Stimulated activated CD4-positive, alpha-beta T cell treated with anti-CD3 and anti-CD28 coated beads, Interleukin-15, amount 100 ng/mL, for 1 hour (primary cell): Measurements from ENCODE around the gene MRNIP.
"Not testable (repeated sequence)": the region's sequence is repeated elsewhere in the genome, so short reads cannot be mapped to it uniquely, and the experiment has no call there.

Experiments
- DNase-seq, 2 donors: peaks; one replicate each; pipeline ENCODE4 v3.0.0-alpha.2; 2020; ENCODE audit warnings: low read depth in 1 of 2, low spot score in 1 of 2

Gene MRNIP

GRCh38 chr5:179872055-179872827 lies 13.6 kb upstream of the MRNIP start:
- DNase-seq = no peak

- DNase-seq = not testable (repeated sequence)
These were observed 12.9 kb upstream of the MRNIP start for GRCh38 chr5:179871533-179871932.

DNA sequence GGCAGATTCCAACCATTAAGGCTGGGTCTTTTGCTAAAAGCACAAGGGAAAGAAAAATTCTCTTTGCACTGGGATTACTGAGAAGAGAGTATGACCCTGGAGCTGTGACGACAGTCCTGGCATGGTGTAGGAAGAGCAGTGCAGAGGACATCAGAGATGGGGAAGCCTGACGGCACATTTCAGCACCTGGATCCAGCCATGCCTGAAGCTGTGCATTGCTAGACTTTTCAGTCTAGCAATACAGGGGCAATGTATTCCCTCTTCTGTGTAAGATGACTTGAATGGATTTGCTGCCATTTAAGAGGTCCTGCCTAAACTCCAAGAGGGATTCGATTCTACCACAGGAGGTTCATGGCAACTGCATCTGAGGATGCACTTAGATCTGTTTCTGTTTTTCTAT lies 12.3 kb upstream of the MRNIP start:
- DNase-seq = no peak

GRCh38 chr5:179870403-179870903 lies 11.8 kb upstream of the MRNIP start:
- peak in 1 of 2 donors; percentile 6 for DNase-seq

- DNase-seq = no peak
These were observed 11.2 kb upstream of the MRNIP start for GRCh38 chr5:179869641-179870402.

GRCh38 chr5:179869101-179869500 lies 10.5 kb upstream of the MRNIP start:
- DNase-seq = no peak

DNA sequence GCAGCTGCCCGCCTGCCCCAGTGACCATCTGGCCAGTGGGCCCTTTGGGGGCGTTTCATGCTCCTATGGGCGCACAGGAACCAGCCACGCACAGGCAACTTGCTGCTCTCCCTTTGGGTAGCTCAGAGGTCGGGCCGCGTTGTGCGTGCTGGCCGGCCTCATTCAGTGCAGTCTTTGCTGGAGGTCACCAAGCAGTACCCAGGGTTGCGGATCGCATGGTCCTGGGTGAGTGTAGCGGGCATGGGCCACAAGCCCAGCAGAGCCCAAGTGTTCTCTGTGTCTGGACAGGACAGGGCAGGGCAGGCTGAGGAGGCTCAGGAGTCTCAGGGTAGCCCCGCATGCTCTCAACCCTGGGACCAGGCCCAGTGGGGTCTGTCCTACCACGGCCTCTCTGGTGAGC lies 9.9 kb upstream of the MRNIP start:
- no peak for DNase-seq

GRCh38 chr5:179867476-179867875 lies 8.9 kb upstream of the MRNIP start:
- DNase-seq = no peak

GRCh38 chr5:179867079-179867465 lies 8.5 kb upstream of the MRNIP start:
- no peak for DNase-seq

- no peak for DNase-seq
These were observed 7.8 kb upstream of the MRNIP start for GRCh38 chr5:179866241-179867078.

GRCh38 chr5:179865491-179866240 lies 7.0 kb upstream of the MRNIP start:
- DNase-seq = no peak

GRCh38 chr5:179864686-179865085 lies 6.1 kb upstream of the MRNIP start:
- DNase-seq = no peak

- no peak for DNase-seq
These were observed 5.0 kb upstream of the MRNIP start for GRCh38 chr5:179863449-179864085.

GRCh38 chr5:179862891-179863290 lies 4.3 kb upstream of the MRNIP start:
- no peak for DNase-seq

DNA sequence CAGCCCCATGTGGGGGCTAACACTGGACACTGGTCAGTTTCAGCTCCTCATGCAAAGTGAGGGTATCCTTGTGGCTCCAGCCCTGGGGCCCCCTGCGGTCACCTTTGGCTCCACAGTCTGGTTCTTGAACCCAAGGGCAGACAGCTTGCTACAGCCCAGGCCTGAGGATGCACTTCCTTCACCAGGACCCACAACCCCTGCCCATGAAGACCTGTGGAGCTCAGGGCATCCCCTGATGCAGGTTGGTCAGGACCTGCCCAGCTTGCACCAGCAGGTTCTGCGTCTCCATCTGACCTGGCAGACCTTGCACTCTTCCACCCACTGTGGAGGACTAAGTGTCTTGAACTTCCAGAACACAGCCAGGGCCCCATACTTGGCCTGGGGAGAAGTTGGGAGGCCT lies 3.7 kb upstream of the MRNIP start:
- DNase-seq = no peak

GRCh38 chr5:179860301-179860700 lies 1.7 kb upstream of the MRNIP start:
- DNase-seq = no peak

- DNase-seq = peak in 1 of 2 donors; percentile 23
These were observed 404 bp downstream of the MRNIP start for GRCh38 chr5:179858241-179858585.

GRCh38 chr5:179854356-179854755 lies 4.3 kb downstream of the MRNIP start:
- no peak for DNase-seq

DNA sequence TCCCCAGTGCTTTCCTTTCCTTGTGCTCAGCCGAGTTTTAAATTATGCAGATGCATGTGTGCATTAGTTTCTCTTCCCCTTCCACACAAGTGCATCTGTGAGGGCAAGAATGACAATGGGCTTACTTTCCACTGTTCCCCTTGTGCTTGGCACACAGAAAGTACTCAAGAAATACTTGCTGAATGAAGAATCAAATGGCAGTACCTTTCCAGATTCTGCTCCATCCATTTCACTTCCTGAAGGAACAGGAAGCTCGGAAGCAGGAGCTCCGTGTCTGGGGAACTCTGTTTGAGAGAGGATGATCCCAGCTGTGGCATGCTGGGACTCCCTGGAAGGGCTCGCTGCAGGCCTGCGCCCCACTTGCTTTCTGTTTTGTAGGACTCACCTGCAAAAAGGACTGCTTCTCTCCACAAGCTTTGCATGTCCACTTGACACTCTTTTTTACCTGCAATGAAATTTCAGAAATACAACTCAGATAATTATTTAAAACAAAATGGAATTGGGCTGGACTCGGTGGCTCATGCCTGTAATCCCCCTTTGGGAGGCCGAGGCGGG lies 5.5 kb downstream of the MRNIP start:
- no peak for DNase-seq

- no peak for DNase-seq
These were observed 17.0 kb downstream of the MRNIP start for GRCh38 chr5:179841621-179842020.
